Right cardiac atrium (tissue), 5 donors: Measurements from ENCODE around the gene BAZ1B. TPM values are rescaled to one million over a fixed set of nuclear protein-coding genes. Genes with fewer than 3 reads are reported as not detected.
"Not testable (repeated sequence)": the region's sequence is repeated elsewhere in the genome, so short reads cannot be mapped to it uniquely, and the experiment has no call there.

Experiments
- ATAC-seq, 2 donors: fragments of 200-7000 bp; cut with Tn5 transposase; one replicate each; pipeline versions ENCODE4 v1.8.0 to v1.9.1; 2020; ENCODE audit warnings: moderate library complexity in 2 of 2, mild to moderate bottlenecking in 1 of 2
- DNase-seq, 3 donors: peaks; one replicate each; pipeline ENCODE4 v3.0.0-alpha.2; 2020
- H3K27ac ChIP-seq: one replicate; pipeline ENCODE4 v1.5.1; 2013; ENCODE audit warnings: mild to moderate bottlenecking, low read length, control low read depth, moderate library complexity
- H3K27me3 ChIP-seq: one replicate; pipeline ENCODE4 v1.6.1; 2013; ENCODE audit not compliant: control insufficient read depth, insufficient read depth
- H3K4me1 ChIP-seq: one replicate; pipeline ENCODE4 v1.6.1; 2013; ENCODE audit warnings: low read length; ENCODE audit not compliant: control insufficient read depth, insufficient read depth
- H3K4me3 ChIP-seq: one replicate; pipeline ENCODE4 v1.5.1; 2013; ENCODE audit warnings: low read length, control low read depth
- H3K9me3 ChIP-seq: one replicate; pipeline ENCODE4 v1.6.1; 2013; ENCODE audit warnings: low read length; ENCODE audit not compliant: control insufficient read depth
- WGBS: extraction: QIAGEN DNeasy Blood & Tissue Kit; methylation state at CpG from one replicate; pipeline ENCODE4 v1.1.7; 2013; 5-methylcytosine and 5-hydroxymethylcytosine counted together
- intact Hi-C, 4 donors: fragments of 100-400 bp; cut with DNase I; formaldehyde crosslinking; loops; one replicate each; pipeline versions ENCODE4 v1.11.0 to v1.14.0; 2022 to 2023
- polyA plus RNA-seq: library from polyadenylated mRNA; stranded (reverse); fragments of 200-250 nt; gene quantifications from one replicate; pipeline ENCODE4 v1.2.3, GENCODE V29; 2013
- total RNA-seq, 4 donors: library from RNA; stranded (reverse); fragmentation: NEBNext Ultra II Directional; extraction: Animal tissue kit (Norgen Biotek cat#: 25700); gene quantifications; one replicate each; pipeline ENCODE4 v1.2.1, GENCODE V29; 2021
- donor health status: healthy with polysubstance abuse.
- donor health status: DM: no; HTN: yes; CAD: no.
- donor health status: DM: no; HTN: no; CAD: no.
- donor health status: DM: no; HTN: yes; CAD: no; lungs with severe emphysema.
- donor health status: DM: yes; HTN: yes; CAD: no.

The BAZ1B gene
- total and polyA plus RNA-seq, 5 donors = 24.4 to 48.3 (median 45.1) TPM

GRCh38 chr7:73433924-73434700 lies 88.0 kb downstream of the BAZ1B start:
- Histone ChIP-seq H3K9me3 (no peaks in the 10 kb centered on the region), H3K4me3 (peak overlapping the region; percentile 44), H3K27me3 (no peaks in the 10 kb centered on the region), H3K4me1 (no peaks in the 10 kb centered on the region), H3K27ac (no peak overlapping the region)
- intact Hi-C loops = loop anchor here in 1 of 4 donors (10.0 kb wide), 1 partner anchor 69 kb away; no protein-coding TSS in a partner anchor
- DNase-seq (peak in 2 of 3 donors; percentile 45 to 62), ATAC-seq (no peak)
- WGBS = 33% methylated on average over 110 of the region's 110 CpGs

GRCh38 chr7:73432676-73433075 lies 89.4 kb downstream of the BAZ1B start:
- no peak for DNase-seq
- Histone ChIP-seq H3K9me3 (no peaks in the 10 kb centered on the region), H3K4me1 (no peaks in the 10 kb centered on the region), H3K27ac (no peak overlapping the region), H3K27me3 (no peaks in the 10 kb centered on the region), H3K4me3 (no peak overlapping the region)
- intact Hi-C loops = loop anchor here in 1 of 4 donors (10.0 kb wide), 1 partner anchor 68 kb away; no protein-coding TSS in a partner anchor
- no peak for ATAC-seq
- WGBS = 92% methylated on average over 11 of the region's 11 CpGs

- Histone ChIP-seq H3K4me1 (no peaks in the 10 kb centered on the region), H3K27ac (no peak overlapping the region), H3K27me3 (no peaks in the 10 kb centered on the region), H3K9me3 (no peaks in the 10 kb centered on the region), H3K4me3 (no peak overlapping the region)
- WGBS = 88% methylated on average over 13 of the region's 13 CpGs
- DNase-seq (no peak), ATAC-seq (no peak)
- intact Hi-C loops = loop anchor here in 1 of 4 donors (10.0 kb wide), 1 partner anchor 66 kb away; no protein-coding TSS in a partner anchor
Measured at GRCh38 chr7:73431041-73431835, 90.9 kb downstream of the BAZ1B start.

- H3K27ac ChIP-seq, H3K27me3 ChIP-seq, ATAC-seq, H3K4me1 ChIP-seq, H3K9me3 ChIP-seq, DNase-seq, H3K4me3 ChIP-seq: not testable (repeated sequence)
- intact Hi-C loops = loop anchor here in 1 of 4 donors (10.0 kb wide), 1 partner anchor 66 kb away; no protein-coding TSS in a partner anchor
- WGBS = 87% methylated on average over 4 of the region's 4 CpGs
Measured at GRCh38 chr7:73430540-73430939, 91.6 kb downstream of the BAZ1B start.

- Histone ChIP-seq H3K27me3 (no peaks in the 10 kb centered on the region), H3K4me1 (no peaks in the 10 kb centered on the region), H3K4me3 (no peak overlapping the region), H3K9me3 (no peaks in the 10 kb centered on the region), H3K27ac (no peak overlapping the region)
- 82% methylated on average over 6 of the region's 6 CpGs for WGBS
- intact Hi-C loops = loop anchor here in 1 of 4 donors (10.0 kb wide), 1 partner anchor 65 kb away; no protein-coding TSS in a partner anchor
- DNase-seq (no peak), ATAC-seq (no peak)
Measured at GRCh38 chr7:73429622-73430505, 92.2 kb downstream of the BAZ1B start.

GRCh38 chr7:73429215-73429614 lies 92.9 kb downstream of the BAZ1B start:
- H3K4me3 ChIP-seq = no peak overlapping the region
- 35% methylated on average over 18 of the region's 18 CpGs for WGBS
- H3K27me3 ChIP-seq = no peaks in the 10 kb centered on the region
- H3K27ac ChIP-seq = no peak overlapping the region
- no peaks in the 10 kb centered on the region for H3K4me1 ChIP-seq
- no peaks in the 10 kb centered on the region for H3K9me3 ChIP-seq
- DNase-seq (peak in 2 of 3 donors; percentile 57), ATAC-seq (no peak)
- intact Hi-C loops = no loop called here

- intact Hi-C loops = no loop called here
- H3K27me3 ChIP-seq = no peaks in the 10 kb centered on the region
- WGBS = 86% methylated on average over 8 of the region's 8 CpGs
- no peak overlapping the region for H3K27ac ChIP-seq
- no peak overlapping the region for H3K4me3 ChIP-seq
- H3K9me3 ChIP-seq = no peaks in the 10 kb centered on the region
- ATAC-seq (no peak), DNase-seq (no peak)
- H3K4me1 ChIP-seq = no peaks in the 10 kb centered on the region
Measured at GRCh38 chr7:73427902-73428787, 93.9 kb downstream of the BAZ1B start.

- 87% methylated on average over 8 of the region's 8 CpGs for WGBS
- ATAC-seq (no peak), DNase-seq (no peak)
- Histone ChIP-seq H3K27me3 (no peaks in the 10 kb centered on the region), H3K4me1 (no peaks in the 10 kb centered on the region), H3K27ac (no peak overlapping the region), H3K4me3 (no peak overlapping the region), H3K9me3 (no peaks in the 10 kb centered on the region)
- intact Hi-C loops = no loop called here
Measured at GRCh38 chr7:73426016-73426415, 96.1 kb downstream of the BAZ1B start.

GRCh38 chr7:73425356-73425983 lies 96.6 kb downstream of the BAZ1B start:
- H3K27me3 ChIP-seq = no peaks in the 10 kb centered on the region
- no peak overlapping the region for H3K4me3 ChIP-seq
- H3K4me1 ChIP-seq = no peaks in the 10 kb centered on the region
- DNase-seq = no peak
- H3K27ac ChIP-seq = no peak overlapping the region
- WGBS = 96% methylated on average over 9 of the region's 9 CpGs
- ATAC-seq = no peak
- intact Hi-C loops = no loop called here
- H3K9me3 ChIP-seq = no peaks in the 10 kb centered on the region
